SHP77 treated with DMSO at 0.1 percent for 48 hours (cell line): Measurements from ENCODE around the gene CCDC71.
A peak's percentile ranks its signal among the peaks of the same experiment; 100 is the strongest.

Experiments
- DNase-seq: peaks from one replicate; lab custom pipeline; 2025; lab: John Stamatoyannopoulos, UW

Gene CCDC71

DNA sequence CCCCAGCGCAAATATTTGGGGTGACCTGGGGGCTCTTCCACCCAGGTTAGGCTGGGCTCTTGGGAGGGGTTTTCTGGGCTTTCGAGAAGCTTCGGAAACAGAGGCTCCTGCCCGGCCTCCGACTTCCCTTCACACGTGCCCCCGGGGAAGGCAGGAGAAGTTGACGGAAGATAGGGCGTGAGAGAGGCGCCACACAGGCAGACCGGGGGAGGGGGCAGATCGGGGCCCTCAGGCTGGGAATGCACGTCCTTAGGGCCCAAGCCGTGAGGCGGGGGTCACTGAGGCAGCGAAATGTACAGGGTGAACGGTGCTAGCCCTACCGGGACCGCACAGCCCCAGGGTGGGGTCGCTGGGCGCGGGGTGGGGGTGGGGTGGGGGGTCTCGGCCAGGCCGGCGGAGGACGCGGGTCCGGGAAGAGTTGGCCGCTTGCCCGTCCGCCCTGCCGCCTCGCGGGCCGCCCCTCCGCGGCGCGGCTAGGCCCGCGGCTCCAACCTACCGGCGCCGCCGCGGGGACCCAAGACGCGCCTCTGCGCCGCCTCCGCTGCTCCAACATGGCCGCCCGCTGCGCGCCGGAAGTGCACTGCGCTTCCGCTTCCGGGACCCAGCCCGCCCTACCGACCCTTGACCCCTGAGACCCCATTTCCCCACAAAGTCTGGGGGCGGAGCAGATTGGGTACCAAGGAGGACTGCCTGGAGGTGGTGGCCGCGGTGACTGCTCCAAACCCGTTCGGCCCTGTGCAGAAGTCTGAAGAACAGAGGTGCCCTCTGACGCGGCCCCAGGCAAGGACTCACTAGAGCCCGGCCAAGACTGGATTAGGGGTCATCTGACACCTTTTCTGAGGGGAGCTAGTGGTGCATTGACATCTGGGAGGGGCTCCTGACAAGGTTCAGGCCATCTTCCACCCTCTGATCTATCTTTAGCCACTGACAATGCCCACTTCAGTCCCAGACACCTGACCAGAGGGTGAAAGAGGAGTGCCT lies at the start of gene CCDC71:
Gene CCDC71 (minus strand): TSS at position 561 of the 981 bp plus-strand sequence. CDS start 2,123 bp downstream, outside the sequence.
- DNase-seq: peak; percentile 31

DNA sequence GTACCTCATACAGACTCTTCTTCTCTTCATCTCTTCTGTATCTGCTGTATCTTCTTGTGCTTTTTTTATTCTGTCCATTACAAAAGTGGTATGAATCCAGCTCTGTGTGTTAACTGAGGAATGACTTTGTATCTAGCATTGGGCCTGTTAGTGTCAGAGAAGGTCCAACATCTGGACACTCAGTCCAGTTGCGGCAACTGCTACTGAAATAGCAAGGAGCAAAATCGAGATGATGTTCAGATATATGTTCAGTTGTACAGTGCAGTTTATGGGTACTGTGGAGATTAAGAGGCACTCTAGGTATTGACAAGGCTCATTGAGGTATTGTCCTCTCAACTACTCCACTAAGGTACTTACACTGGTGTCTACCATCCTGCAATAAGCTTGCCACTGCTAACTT lies 47.9 kb upstream of the CCDC71 start:
- no peak for DNase-seq

GRCh38 chr3:49213541-49213943 lies 47.4 kb upstream of the CCDC71 start:
- DNase-seq: no peak

DNA sequence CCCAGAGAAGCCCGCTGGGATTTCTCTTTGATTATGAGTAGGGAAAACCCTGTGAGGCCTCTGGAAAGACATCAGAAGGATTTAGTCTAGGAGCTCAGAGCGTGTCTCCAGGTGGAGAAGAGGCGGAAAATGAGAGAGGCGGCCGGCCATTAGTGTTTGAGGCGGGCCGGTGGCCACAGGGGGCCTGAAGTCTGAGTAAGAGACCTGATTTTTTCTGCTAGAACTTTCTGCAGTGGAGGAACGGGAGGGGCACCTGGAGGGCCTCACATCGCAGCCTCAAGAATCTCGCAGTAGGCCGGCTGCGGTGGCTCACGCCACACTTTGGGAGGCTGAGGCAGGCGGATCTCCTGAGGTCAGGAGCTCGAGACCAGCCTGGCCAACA lies 33.8 kb upstream of the CCDC71 start:
- DNase-seq: no peak

GRCh38 chr3:49199239-49199899 lies 33.2 kb upstream of the CCDC71 start:
- no peak for DNase-seq

GRCh38 chr3:49198611-49199230 lies 32.6 kb upstream of the CCDC71 start:
- no peak for DNase-seq

GRCh38 chr3:49198161-49198560 lies 32.0 kb upstream of the CCDC71 start:
- DNase-seq: no peak

DNA sequence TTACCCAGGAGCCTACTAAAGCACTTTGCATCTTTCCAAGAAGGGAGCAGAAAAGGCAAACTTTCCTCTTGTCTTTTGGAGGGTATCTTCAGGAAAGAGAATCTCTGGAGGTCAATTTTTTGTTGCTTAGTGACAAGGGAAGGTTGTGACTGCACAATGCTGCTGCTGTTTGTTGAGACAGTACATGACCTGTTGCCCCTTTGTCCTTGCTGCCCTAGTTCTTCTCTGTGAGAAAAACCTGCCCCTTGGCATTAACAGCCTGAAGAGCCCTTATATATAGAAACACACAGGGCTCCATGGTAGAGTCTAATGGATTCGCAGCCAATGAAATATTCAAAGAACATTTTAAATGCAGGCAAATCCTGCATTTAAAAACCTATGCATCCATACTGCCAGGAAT lies 25.6 kb upstream of the CCDC71 start:
- no peak for DNase-seq

GRCh38 chr3:49183873-49184272 lies 17.7 kb upstream of the CCDC71 start:
- no peak for DNase-seq

DNA sequence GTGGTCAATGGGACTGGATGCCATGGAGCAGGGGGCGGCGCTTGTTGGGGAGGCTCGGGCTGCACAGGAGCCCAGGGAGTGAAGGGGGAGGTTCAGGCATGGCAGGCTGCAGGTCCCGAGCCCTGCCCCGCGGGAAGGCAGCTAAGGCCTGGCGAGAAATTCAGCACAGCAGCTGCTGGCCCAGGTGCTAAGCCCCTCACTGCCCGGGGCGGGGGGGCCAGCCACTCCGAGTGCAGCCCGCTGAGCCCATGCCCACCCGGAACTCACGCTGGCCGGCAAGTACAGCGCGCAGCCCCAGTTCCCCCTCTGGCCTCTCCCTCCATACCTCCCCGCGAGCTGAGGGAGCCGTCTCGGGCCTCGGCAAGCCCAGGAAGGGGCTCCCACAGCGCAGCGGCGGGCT lies 16.6 kb upstream of the CCDC71 start:
- DNase-seq: no peak

- no peak for DNase-seq
Observed at GRCh38 chr3:49181351-49181750, 15.2 kb upstream of the CCDC71 start.

DNA sequence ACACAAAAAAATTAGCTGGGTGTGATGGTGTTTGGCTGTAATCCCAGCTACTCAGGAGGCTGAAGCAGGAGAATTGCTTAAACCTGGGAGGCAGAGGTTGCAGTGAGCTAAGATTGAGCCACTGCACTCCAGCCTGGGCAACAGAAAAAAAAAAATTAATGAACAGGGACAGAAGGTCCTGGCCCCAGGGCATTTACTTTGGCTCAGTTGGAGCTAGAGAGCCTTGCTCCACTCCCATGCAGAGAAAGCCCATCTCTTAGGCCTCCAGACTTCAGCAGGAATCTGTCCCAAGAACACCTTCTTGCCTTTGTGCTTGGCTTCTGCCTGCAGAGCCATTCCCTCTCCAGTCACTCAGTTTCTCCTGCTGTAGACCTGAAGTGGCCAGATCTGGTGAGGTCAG lies 14.0 kb upstream of the CCDC71 start:
- DNase-seq: no peak

DNA sequence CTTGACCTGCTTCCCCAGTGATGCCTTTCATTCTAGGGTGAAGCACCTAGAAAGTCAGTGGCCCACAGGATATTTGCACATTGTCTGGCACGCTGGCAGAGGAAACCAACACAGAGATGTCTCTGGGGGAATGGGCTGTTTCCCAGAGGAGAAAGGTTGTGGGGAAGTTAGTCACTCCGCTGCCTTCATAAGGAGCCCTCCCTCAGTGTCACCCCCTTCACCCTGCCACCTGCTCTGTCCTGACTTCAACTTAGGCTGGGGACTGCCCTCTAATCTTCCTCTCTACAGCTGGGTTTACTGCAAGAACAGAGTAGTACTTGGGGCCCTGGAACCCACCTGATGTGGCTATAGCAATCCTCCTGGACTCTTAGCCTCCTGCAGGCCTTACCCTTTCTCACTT lies 10.9 kb upstream of the CCDC71 start:
- DNase-seq: no peak

DNA sequence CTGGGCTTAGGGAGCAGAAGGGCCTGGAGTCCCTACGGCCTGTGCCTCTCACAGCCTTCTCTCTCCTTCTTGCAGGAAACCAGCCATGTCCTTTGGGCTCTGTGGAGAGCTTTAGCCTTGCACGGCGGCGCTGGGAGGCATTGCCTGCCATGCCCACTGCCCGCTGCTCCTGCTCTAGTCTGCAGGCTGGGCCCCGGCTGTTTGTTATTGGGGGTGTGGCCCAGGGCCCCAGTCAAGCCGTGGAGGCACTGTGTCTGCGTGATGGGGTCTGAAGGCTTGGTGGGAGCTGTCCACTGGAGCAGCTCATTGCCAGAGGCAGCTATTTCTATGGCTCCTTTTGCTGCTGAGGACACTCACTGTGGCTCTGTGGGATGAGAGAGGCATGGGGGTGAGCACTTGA lies 9.4 kb upstream of the CCDC71 start:
- DNase-seq: no peak

- DNase-seq: no peak
Observed at GRCh38 chr3:49174397-49174985, 8.4 kb upstream of the CCDC71 start.

GRCh38 chr3:49173792-49174170 lies 7.7 kb upstream of the CCDC71 start:
- DNase-seq: no peak

DNA sequence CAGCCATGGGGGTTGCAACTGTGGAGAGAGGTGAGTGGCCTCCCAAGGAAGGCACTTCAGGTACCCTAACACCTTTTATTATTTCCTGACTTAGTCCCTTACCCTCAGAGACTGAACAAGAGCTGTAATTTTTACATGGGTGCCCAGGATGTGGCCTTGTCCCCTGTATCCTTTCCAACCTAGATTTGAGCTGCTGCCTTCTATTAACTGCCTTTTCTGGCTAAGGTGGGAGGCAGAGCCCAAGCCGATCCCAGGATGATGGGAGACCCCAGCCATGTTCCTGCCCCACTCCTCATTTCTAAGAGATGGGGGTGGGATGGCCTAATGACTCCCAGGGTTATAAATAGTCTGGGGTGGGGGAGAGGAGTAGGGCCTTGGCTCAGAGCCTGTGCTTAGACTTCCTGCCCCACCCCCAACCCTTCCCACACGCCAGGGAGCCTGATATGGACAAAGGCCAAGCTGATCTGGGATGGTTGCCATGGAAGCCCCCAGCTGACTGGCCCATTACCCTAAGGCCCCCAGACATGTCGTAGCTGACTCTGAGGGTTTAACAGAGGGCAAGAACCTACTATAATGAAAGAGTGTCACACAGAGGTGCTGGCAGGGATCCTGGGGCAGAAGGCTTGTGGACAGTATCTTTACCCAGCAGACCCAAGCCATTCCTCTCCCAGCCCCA lies 7.1 kb upstream of the CCDC71 start:
- DNase-seq: peak; percentile 19

- DNase-seq: no peak
Observed at GRCh38 chr3:49172551-49173041, 6.5 kb upstream of the CCDC71 start.

GRCh38 chr3:49171775-49172500 lies 5.8 kb upstream of the CCDC71 start:
- DNase-seq: no peak

DNA sequence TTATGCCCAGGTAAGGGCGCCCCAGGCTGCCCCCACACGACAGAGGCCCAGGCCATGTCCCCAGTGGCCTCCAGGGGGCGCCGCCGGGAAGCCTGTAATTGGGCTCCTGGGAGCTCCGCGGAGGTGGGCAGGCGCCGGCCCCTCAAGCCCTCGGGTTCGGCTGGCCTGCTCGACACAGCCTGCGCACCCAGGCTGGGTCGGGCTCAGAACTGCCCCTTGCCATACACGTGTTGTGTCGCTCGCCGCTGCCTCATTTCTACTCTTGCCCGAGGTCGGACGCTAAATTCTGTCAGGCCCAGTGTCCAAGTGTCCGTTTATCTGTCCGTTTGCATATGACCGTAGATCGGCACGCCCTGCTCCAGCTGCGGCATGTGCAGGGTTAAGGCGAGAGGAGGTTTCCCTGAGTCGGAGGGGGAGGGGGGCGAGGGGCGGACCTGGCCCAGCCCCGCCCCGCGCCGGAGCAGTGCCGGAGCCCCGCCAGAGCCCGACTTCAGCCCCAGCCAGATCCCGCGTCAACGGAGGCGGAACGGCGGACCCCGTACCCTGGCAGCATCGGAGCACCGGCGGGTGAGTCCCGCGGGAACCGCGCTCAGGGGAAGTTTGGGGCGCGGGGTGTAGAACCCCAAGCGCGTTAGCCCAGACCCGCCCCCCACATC lies 5.1 kb upstream of the CCDC71 start, which contains the start of gene KLHDC8B:
Gene KLHDC8B (plus strand): TSS at position 480 of the 656 bp plus-strand sequence. CDS start 1,172 bp downstream, outside the sequence.
- peak; percentile 74 for DNase-seq
